ENCODE results near the gene TUBGCP6.

DNA sequence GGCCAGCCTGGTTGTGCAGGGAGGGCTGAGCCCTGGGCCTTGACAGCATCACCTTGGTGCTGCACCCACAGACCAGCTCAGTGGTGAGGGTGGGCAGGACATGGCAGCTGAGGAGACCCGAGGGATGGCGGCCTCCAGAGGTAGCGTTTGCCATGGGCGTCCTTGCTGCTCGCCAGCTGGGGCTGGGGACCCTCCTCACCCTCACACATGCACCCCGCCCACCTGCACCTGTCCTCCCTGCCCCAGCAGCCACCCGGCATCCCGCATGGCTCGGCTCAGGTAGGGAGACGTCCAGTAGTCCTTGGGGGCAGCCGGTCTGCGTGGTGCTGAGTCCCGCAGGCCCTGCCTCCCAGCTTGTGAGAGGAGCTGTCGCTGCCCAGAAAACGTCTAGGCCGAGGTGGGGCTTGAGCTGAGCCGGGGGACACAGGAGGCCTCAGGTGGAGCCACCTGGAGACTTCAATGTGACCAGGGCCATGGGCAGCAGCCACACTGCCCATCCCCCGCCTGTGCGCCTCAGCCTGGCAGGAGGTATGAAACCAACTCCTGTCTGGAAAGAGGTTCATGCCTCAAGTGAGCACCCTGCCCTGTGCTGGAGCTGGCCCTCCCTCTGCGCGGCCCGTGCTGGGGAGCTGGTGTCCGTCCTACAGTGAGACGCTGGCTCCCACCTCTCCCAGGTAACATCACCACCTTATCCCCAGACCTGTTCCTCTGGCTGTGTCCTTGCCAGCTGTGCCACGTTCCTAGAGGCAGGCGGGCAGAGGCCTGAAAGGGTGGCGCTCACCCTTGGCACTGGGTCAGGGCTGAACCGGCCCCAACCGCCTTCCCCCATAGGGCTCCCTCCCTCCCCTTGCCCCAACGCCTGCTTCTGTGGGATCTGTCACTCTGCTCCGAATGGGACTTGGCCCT, 62.4 kb downstream of the TUBGCP6 start:
- TF ChIP-seq, protein P1, sequence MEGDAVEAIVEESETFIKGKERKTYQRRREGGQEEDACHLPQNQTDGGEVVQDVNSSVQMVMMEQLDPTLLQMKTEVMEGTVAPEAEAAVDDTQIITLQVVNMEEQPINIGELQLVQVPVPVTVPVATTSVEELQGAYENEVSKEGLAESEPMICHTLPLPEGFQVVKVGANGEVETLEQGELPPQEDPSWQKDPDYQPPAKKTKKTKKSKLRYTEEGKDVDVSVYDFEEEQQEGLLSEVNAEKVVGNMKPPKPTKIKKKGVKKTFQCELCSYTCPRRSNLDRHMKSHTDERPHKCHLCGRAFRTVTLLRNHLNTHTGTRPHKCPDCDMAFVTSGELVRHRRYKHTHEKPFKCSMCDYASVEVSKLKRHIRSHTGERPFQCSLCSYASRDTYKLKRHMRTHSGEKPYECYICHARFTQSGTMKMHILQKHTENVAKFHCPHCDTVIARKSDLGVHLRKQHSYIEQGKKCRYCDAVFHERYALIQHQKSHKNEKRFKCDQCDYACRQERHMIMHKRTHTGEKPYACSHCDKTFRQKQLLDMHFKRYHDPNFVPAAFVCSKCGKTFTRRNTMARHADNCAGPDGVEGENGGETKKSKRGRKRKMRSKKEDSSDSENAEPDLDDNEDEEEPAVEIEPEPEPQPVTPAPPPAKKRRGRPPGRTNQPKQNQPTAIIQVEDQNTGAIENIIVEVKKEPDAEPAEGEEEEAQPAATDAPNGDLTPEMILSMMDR (IDR thresholded peaks at IDR 0.05; ENCODE audit: poor library complexity): no peak
- no peak for TF ChIP-seq EZH2 (IDR thresholded peaks at IDR 0.05; ENCODE audit: borderline replicate concordance)

Data from hepatocyte (in vitro differentiated cells).